Astrocyte (in vitro differentiated cells and primary cell): ENCODE results near the gene SPAG6.

ENCODE experiments used
- EZH2 ChIP-seq: IDR thresholded peaks from 2 replicates; pipeline ENCODE4 v1.6.1; 2012; ENCODE audit warnings: mild to moderate bottlenecking, low read length, inconsistent platforms; ENCODE audit not compliant: insufficient read depth
- TF ChIP-seq, protein P1 (sequence below): IDR thresholded peaks from 2 replicates; pipeline ENCODE4 v1.5.1; 2011; ENCODE audit warnings: low read depth, mild to moderate bottlenecking, inconsistent platforms, low read length, moderate library complexity; ENCODE audit not compliant: insufficient read depth

DNA sequence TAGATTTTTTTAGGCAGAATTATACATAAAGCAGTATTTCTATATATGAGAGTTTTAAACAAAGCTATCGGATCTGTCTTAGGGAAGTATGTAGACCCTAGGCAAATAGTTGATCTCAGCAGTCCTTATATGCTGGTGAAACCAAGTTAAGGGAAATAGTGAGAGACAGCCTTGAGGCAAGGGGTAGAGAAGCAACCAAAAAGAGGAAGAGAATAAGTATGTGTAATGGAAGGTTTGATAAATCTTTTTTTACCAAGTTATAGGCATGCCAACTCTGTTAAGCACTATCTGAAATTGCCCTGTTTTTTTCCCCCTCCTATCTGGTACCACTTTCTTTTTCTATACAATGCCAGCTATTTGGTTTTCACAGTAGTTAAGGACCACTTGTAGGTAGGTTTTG, 19.9 kb downstream of the SPAG6 start:
- TF ChIP-seq, protein P1, sequence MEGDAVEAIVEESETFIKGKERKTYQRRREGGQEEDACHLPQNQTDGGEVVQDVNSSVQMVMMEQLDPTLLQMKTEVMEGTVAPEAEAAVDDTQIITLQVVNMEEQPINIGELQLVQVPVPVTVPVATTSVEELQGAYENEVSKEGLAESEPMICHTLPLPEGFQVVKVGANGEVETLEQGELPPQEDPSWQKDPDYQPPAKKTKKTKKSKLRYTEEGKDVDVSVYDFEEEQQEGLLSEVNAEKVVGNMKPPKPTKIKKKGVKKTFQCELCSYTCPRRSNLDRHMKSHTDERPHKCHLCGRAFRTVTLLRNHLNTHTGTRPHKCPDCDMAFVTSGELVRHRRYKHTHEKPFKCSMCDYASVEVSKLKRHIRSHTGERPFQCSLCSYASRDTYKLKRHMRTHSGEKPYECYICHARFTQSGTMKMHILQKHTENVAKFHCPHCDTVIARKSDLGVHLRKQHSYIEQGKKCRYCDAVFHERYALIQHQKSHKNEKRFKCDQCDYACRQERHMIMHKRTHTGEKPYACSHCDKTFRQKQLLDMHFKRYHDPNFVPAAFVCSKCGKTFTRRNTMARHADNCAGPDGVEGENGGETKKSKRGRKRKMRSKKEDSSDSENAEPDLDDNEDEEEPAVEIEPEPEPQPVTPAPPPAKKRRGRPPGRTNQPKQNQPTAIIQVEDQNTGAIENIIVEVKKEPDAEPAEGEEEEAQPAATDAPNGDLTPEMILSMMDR: no peak
- TF ChIP-seq EZH2: no peak
